Measurements from ENCODE around the gene ZSCAN2. TPM values are rescaled to one million over a fixed set of nuclear protein-coding genes. Genes with fewer than 3 reads are reported as not detected.
"Not testable (repeated sequence)": the region's sequence is repeated elsewhere in the genome, so short reads cannot be mapped to it uniquely, and the experiment has no call there.

ZSCAN2 gene
- total RNA-seq, result 11.7 and 20.7 TPM in 2 replicates

DNA sequence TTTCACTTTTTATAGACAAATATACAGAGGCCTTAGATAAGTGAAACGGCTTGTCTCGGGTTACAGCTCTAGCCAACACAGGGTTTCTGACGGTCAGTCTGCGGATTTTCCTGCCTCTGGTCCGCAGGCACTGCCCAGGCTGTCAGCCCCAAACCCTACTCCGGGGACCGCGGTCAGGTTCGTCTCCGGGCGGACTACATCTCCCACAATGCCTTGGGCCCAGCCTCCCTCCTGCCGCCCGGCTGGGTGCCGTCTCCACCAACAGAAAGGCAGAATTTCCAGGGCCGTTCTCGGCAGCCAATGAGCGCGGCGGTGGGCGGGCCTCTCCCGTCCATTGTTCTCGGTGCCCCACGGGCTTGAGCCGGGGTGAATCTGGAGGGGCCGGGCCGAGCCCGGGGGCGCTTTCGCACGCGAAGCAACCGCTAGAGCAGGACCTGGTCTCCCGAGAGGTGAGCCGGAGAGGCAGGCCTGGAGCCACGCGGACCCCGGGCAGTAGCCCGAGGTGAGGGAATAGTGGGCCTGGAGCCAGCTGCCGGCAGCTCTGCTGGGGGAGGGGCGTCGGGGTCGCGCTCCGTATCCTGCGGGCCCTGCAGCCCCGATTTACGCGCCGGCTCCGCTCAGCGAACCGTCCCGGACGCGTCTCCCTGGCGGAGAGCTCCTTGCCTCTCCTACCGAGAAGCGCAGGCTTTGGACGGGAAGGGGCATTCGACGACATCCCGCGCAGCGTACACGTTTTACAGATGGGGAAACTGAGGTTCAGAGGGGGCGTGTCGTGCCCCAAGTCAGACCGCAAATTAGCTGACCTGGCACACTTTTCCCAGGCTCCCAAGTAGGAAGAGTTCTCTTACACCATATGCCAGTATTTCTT is at the start of gene ZSCAN2:
ZSCAN2 (plus strand) TSS at position 323 of the 868 bp plus-strand sequence. CDS start 2,919 bp downstream, outside the sequence.
- DNase-seq (ENCODE audit: extremely low read depth, low read depth, low spot score), result peak; percentile 56

DNA sequence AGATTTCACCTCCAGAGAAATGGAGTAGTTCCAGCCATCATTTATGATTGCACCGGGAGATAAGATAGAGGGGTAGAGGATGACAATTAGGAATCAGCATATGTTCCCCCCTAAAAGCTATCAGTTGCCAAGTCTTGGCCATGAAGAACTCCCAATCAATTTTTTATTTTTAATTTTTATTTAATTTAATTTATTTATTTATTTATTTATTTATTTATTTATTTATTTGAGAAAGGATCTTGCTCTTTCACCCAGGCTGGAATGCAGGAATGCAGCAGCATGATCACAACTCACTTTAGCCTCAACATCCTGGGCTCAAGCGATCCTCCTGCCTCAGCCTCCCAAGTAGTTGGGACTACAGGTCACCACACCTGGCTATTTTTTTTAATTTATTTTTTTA is 49.2 kb upstream of the ZSCAN2 start:
- DNase-seq (ENCODE audit: extremely low read depth, low read depth, low spot score), result not testable (repeated sequence)

DNA sequence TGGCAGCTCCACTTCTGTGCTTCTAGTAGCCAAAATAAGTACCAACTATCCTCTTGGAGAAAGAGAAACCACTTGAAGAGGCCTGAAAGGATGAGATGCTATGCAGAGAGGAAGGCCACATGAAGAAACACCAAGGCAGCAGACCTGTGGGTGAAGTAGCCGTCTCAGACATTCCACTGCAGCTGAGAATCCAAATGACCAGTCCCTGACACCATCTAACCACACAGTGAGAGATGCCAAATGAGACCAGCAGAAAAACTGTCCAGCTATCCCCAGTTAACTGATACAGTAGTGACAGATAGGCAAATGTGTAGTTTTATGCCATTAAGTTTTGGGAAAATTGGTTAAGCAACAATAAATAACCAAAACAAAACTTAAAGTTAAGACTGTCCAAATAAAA is 47.9 kb upstream of the ZSCAN2 start:
- no peak for DNase-seq (ENCODE audit: extremely low read depth, low read depth, low spot score)

DNA sequence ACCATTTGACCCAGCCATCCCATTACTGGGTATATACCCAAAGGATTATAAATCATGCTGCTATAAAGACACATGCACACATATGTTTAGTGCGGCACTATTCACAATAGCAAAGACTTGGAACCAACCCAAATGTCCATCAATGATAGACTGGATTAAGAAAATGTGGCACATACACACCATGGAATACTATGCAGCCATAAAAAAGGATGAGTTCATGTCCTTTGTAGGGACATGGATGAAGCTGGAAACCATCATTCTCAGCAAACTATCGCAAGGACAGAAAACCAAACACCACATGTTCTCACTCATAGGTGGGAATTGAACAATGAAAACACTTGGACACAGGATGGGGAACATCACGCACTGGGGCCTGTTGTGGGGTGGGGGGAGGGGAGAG is 44.1 kb upstream of the ZSCAN2 start:
- DNase-seq (ENCODE audit: extremely low read depth, low read depth, low spot score), result not testable (repeated sequence)

DNA sequence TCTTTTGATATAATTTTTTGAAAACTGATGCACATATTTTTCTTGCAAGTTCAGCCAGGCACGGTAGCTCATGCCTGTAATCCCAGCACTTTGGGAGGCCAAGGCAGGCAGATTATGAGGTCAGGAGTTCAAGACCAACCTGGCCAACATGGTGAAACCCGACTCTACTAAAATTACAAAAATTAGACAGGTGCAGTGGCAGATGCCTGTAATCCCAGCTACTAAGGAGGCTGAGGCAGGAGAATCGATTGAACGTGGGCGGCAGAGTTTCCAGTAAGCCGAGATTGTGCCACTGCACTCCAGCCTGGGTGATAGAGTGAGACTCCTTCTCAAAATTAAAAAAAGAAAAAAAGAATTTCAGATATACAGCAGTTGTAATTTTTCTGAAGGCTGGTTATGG is 32.8 kb upstream of the ZSCAN2 start:
- DNase-seq (ENCODE audit: extremely low read depth, low read depth, low spot score), result not testable (repeated sequence)

DNA sequence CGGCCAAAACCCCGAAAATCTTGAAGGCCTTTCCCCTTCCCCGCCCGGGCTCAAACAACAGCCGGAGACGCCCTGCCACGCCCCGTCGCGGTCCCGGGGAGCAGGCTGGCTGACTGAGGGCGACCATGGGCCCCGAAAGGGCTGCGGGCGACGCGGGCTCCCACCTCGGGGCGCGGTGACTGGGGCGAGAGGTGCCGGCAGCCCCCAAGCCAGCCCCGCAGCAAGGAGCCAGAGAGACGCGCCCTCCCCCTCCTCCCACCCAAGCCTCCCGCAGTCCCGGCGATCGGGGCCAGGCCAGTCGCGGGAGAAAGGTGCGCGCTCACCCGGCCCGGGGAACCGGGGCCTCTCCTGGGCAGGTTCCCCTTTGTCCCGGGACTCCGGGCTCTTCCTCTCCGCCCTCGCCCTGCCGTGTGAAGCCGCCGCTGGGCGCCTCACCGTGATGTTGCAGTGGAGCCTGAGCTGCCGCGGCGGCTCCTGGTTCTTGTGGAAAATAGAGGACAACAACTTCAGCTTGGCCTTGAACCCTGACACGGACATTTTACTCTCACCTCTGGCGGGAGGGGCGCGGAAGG is 30.6 kb upstream of the ZSCAN2 start:
- no peak for DNase-seq (ENCODE audit: extremely low read depth, low read depth, low spot score)

DNA sequence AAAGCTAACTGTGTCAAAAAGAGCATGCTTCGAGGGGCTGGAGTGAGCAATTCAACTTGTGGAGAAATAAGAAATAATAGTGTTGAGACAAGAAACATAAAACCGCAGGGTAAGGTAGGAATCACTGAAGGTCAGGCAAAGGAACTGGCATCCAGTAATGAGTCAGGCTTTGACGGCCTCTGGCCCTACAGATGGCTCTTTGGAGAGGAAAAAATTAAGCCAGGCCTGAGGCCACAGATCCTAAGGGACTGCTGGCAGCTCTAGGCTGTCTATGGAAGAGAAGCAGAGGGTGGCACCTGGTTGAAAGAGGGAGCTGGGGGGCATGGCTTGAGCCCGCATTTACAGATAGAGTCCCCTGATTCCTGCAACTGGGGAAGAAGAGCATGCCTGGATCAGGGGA is 28.6 kb upstream of the ZSCAN2 start:
- DNase-seq (ENCODE audit: extremely low read depth, low read depth, low spot score), result no peak

DNA sequence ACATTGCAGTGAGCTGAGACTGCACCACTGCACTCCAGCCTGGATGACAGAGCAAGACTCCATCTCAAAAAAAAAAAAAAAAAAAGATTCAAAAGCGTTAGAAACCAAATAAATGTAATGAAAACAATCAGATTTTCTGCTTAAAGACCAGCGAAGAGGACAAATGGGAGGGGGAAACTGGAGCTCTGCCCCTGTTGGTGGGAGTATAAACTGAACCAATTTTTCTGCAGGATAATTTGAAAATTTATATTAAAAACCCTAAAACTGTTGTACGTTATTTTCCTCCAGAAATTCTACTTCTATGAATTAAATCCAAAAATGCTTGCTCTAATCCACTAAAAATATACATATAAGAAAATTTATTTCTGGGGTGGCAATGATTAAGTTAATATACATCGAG is 25.3 kb upstream of the ZSCAN2 start:
- DNase-seq (ENCODE audit: extremely low read depth, low read depth, low spot score), result no peak

DNA sequence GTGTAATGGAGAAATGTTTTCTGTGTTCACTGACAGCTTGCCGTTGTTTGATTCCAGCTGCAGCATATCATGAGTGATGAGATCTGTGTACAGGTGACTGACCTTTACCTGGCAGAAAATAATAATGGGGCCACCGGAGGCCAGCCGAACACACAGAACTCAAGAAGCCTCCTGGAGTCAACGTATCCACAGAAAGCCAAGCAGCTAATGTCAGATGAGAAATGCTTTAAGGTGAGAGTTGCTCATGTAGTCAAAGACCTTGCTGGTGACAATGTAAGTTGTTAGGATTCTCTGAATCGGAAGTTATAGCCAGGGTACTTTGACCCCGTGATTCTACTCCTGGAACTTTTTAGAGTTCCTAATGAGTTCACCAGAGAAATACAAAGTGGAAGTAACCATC is 22.9 kb upstream of the ZSCAN2 start:
- not testable (repeated sequence) for DNase-seq (ENCODE audit: extremely low read depth, low read depth, low spot score)

DNA sequence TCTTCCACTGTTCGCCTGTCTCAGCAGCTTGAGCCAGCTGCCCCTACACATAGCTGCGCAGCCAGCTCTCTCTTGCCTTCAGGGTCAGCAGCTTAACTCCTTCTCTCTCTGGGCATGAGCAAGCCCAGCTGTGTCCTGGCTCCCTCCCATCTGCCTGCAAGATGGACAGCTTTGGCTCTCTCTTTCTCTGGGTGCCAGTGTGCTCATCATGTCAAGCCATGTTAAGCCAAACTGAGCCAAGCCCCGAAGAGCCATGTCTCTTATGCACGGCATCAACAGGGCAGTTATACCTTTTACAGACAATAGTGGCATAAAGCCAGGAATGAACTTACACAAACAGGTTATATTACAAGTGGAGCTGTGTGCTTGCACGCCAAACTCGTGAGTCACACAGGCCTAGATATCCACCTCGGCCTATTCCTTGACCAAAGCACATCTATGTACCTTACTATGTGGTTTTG is 21.5 kb upstream of the ZSCAN2 start:
- DNase-seq (ENCODE audit: extremely low read depth, low read depth, low spot score), result not testable (repeated sequence)

DNA sequence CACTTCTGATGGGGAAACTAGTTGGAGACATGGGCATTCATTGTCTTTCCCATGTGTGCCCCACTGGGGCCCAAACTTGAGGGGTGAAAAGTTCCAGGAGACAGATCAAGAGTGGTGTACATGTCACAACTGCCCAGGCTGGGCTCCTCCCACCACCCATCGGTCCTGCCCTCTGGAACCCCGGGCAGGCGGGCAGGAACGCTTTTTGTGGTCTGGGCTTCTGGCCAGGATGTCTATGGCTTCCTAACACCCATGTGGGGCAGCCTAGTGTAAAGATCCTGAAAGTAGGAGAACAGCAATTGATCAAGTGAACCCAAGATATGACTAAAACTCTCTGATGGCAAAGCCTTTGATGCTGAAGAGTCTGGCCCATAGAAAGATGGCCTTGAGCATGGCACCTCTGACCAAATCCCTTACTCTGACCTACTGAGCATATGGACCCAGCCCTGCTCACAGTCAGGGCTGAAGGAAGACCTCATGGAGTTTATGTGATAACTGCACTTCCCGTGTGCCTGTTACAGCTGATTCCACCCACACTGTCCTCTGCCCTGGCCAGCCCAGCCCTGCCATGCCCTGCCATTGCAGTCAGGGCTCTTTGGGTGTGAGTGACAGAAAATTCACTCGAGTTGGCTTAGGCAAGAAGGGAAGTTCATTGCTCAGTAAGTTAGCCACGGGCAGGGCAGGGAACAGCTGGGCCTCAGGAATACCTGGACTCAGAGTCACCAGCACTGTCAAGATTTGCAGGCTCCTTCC is 19.0 kb upstream of the ZSCAN2 start:
- not testable (repeated sequence) for DNase-seq (ENCODE audit: extremely low read depth, low read depth, low spot score)

DNA sequence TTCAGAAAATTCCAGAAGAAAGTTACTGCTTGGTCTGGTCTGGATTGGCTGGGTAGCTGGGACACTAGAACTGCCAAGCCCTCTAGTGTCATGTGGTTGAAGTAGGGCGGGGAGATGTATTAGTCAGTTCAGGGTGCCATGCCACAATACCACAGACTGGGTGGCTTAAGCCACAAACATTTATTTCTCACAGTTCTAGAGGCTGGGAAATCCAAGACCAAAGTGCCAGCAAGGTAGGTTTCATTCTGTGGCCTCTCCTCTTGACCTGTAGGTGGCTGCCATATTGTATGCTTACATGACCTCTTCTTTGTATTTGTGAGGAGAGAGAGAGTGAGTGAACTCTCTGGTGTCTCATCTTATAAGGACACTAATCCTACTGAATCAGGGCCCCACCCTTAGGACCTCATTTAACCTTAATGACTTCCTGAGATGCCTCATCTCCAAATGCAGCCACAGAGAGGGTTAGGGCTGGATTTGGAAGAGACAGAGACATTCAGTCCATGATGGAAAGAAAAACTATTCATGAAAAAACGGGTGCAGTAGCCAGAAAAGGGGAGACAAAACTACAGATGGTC is 18.1 kb upstream of the ZSCAN2 start:
- DNase-seq (ENCODE audit: extremely low read depth, low read depth, low spot score), result no peak

DNA sequence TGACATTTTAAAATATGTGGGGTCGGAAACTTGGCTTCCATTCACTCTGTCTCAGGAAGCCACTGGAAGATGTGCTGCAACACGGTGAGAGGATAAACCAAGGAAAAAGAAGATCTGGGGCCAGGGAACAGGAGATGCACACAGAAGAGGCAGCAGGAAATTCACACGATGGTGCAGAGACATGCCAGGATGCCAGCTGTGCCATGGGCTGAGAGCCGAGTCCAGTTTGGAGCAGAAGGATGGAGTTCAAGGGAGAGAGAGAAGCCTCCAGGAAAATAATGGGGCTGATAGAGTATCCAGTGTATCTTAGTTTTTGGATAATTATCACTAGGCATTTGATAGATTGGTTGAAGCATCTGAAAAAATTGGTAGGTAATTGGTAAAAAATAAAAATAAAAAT is 16.9 kb upstream of the ZSCAN2 start:
- not testable (repeated sequence) for DNase-seq (ENCODE audit: extremely low read depth, low read depth, low spot score)

DNA sequence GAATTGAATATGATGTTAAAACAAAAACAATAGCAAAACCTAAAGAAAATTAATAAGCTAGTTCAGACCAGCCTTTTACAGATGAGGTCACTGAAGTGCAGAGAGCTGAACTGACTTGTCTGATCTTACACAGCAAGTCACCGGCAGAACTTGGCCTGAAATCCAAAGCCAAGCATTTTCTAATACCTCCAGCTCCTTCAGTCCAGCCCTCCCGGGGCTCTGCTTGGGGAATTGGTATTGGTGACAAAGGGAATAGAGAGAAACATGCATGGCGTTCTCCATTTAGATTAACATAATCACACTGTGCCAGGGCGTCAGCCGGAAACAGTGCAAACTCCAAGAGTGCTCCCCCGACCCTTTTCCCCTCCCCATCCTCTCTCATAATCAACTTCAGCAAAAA is 14.1 kb upstream of the ZSCAN2 start:
- no peak for DNase-seq (ENCODE audit: extremely low read depth, low read depth, low spot score)

DNA sequence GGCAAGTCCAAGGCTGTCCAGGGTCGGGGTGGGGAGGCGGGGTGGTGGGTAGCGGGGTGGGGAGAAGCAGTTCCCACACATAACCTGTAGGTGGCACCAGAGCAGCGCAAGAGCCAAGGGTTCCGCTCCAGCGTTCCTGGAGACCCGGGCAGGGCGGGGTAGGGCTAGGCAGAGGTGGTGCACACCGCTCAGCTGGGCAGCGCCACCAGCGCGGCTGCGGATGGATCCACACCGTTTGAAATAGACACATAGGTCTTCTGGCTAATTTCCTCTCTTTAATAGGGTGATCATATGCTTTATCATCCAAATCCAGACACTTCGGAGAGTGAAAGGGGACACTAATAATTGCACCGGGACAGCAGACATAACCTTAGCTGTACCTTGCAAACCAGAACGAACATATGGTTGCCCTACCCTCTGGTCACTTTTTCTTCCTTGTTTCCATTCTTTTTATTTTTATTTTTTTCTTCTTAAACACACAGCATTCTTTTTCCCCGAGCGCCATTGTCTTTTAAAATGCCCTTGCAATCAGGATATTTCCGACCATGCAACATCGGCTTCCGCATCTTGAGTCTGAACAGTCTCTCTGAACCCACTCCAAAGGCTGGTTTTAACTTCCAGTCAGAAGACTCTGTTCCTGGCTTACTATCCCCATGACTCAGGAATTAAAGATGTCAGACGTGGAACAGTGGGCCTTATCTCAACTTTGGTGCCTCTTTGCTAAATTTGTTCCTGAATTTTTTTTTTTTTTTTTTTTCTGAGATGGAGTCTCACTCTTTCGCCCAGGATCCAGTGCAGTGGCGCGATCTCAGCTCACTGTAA is 12.5 kb upstream of the ZSCAN2 start:
- no peak for DNase-seq (ENCODE audit: extremely low read depth, low read depth, low spot score)

DNA sequence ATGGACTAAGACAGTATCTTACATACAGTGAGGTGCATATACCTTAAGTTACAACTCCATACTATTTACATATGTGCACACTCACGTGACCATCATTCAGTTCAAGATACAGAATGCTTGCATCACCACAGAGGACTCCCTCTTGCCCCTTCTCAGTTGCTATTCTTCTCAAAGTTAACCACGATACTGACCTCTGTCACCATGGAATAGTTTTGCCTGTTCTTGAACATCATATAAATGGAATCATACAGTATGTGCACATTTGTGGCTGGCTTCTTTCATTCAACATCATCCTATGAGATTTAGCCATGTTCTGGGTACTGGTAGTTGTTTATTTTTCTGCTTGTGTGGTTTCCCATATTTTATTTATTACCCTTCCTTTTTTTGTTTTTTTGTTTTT is 10.4 kb upstream of the ZSCAN2 start:
- DNase-seq (ENCODE audit: extremely low read depth, low read depth, low spot score), result no peak

DNA sequence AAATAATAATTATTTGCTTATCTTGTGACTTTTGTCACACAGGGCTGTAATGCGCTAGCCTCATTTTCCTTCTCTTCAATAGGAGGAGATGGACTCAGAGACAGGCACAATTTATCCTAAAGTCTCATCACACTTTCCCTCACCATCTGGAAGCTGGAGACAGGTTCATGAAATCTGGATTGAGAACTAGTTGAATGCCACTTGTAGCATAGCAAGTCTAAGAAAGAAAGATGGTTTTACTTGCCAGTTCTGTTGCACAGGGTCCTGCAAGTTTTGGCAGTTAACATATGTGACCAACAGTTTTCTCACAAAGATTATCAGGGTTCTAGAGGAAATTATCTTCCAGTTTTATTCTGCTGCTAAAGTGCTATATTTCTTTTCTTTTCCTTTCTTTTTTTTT is 9.0 kb upstream of the ZSCAN2 start:
- DNase-seq (ENCODE audit: extremely low read depth, low read depth, low spot score), result no peak

DNA sequence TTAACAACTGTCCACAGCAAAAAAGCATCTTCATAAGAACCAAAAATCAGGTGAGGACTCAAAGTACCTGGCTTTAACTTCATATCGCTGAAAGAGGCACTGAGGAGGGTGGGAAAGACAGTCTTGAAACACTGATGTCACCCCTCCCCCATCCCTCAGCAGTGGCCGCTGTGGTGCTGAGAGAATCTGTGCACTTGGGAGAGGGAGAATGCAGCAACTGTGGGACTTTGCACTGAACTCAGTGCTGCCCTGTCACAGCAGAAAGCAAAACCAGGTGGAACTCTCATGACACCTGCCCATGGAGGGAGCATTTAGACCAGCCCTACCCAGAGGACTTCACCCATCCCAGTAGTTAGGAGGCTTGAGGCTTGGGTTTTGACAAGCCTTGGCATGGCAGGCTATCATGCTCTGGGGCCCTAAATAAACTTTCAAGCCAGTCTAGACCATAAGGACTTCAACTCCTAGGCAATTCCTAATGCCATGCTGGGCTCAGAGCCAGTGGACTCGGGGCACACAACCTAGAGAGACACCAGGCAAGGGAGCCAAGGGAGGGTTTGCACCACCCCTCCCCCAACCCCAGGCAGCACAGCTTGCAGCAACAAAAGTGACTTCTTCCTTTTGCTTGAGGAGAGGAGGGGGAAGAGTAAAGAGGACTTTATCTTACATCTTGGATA is 6.1 kb upstream of the ZSCAN2 start:
- DNase-seq (ENCODE audit: extremely low read depth, low read depth, low spot score), result no peak

DNA sequence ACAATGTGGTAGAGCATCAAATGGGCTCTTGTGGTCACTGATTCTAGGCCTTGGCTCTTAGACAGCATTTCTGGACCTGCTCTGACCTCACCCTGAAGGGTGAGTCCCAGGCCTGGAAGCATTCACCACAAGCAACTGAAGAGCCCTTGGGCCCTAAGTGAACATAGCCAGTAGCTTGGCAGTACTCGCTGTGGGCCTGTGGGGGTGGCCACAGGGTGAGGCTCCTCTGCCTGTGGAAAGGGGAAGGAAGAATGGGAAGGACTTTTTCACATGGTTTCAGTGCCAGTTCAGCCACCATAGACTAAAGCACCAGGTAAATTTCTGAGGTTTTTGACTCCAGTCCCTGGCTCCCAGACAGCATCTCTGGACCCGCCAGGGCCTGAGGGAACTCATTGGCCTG is 5.1 kb upstream of the ZSCAN2 start:
- DNase-seq (ENCODE audit: extremely low read depth, low read depth, low spot score), result no peak

DNA sequence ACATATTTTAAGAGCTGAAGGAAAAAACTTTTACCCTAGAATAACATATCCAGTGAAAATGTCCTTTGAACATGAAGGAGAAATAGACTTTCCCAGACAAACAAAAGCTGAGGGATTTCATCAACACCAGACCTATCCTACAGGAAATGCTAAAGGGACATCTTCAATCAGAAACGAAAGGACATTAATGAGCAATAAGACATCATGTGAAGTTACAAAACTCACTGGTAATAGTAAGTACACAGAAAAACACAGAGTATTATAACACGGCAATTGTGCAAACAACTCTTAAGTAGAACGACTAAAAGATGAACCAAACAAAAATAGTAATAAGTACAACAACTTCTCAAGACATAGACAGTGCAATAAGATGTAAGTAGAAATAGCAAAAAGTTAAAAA is 3.5 kb upstream of the ZSCAN2 start:
- no peak for DNase-seq (ENCODE audit: extremely low read depth, low read depth, low spot score)

All from glomerular endothelial cell (primary cell).